ENCODE data around the gene PDE5A. TPM values are rescaled to one million over a fixed set of nuclear protein-coding genes. Genes with fewer than 3 reads are reported as not detected.

Gene PDE5A
- total RNA-seq, 3 donors from 2014 or later, result 0.52 to 0.86 (median 0.76) TPM

- H3K4me3 Mint-ChIP-seq, result no peak overlapping the region
- no peaks in the 10 kb centered on the region for H3K9me3 Mint-ChIP-seq
- H3K27me3 Mint-ChIP-seq (ENCODE audit: low read depth), result no peaks in the 10 kb centered on the region
- H3K4me1 Mint-ChIP-seq (ENCODE audit: low read depth), result no peaks in the 10 kb centered on the region
- no peak for DNase-seq
- peaks cover 24% of the 10 kb centered on the region for H3K36me3 Mint-ChIP-seq (ENCODE audit: insufficient read depth)
- ATAC-seq, result no peak
Observed at GRCh38 chr4:119508281-119508680, 120.3 kb downstream of the PDE5A start.

DNA sequence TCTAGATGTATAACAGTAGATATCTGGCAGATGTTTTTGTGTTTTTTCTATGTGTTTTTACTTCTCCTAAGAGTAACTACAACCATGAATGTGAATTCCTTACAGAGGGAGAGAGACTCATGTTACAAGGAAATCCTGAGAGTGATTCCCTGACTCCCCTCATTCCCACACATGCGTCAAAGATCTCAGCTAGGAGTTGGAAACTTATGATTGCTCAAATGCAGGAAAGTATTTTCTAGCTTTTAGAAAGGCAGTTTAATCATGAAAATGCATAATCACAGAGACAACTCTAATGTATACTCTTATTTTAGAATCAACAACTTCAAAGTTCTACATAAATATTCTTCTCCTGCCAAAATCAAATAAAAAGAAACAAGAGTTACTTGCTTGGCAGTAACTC, 121.8 kb downstream of the PDE5A start:
- Mint-ChIP-seq H3K36me3 (ENCODE audit: insufficient read depth) (peaks cover 18% of the 10 kb centered on the region), H3K4me3 (no peak overlapping the region), H3K4me1 (ENCODE audit: low read depth) (no peaks in the 10 kb centered on the region), H3K27me3 (ENCODE audit: low read depth) (no peaks in the 10 kb centered on the region), H3K9me3 (no peaks in the 10 kb centered on the region)
- ATAC-seq (no peak), DNase-seq (no peak)

DNA sequence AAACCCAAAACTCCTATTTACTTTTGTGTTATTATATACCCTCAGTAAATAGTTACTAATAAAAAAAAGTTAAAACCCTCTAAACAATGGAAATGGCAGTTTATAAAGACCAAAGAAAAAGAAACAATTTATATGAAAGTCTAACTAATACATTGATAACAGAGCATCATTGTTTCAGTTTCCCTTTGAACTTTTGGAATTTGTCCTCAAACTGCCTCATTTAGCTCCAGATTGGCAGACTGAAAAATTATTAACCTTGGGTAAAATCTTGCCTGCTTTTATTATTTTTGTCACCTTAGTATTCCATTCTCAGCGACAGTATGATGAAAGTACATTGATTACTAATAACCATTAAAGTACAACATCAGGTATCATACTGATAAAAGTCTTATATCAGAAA, 124.0 kb downstream of the PDE5A start:
- Mint-ChIP-seq H3K4me3 (no peak overlapping the region), H3K4me1 (ENCODE audit: low read depth) (no peaks in the 10 kb centered on the region), H3K36me3 (ENCODE audit: insufficient read depth) (peaks cover 22% of the 10 kb centered on the region), H3K27me3 (ENCODE audit: low read depth) (no peaks in the 10 kb centered on the region), H3K9me3 (no peaks in the 10 kb centered on the region)
- no peak for ATAC-seq
- no peak for DNase-seq

DNA sequence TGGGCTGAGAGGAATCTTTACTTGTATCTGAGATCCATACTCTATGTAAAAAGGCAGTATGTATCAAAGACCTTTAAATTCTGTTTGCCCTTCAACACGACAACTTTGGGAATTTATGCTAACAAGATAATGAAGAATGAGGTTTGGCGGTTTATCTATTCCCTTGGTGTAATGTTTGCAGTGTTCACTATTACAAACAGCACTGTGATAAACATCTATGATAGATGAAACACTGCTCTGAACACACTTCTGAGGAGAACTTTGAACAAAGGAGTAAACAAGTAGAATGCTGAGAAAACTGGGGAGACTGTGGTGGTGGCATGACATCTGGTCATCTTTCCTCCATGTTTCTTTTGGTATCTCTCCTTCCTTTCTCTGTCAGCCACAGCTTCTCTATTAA, 126.9 kb downstream of the PDE5A start:
- ATAC-seq, result no peak
- no peak overlapping the region for H3K4me3 Mint-ChIP-seq
- no peaks in the 10 kb centered on the region for H3K4me1 Mint-ChIP-seq (ENCODE audit: low read depth)
- peaks cover 29% of the 10 kb centered on the region for H3K36me3 Mint-ChIP-seq (ENCODE audit: insufficient read depth)
- DNase-seq, result no peak
- H3K9me3 Mint-ChIP-seq, result no peaks in the 10 kb centered on the region
- H3K27me3 Mint-ChIP-seq (ENCODE audit: low read depth), result no peaks in the 10 kb centered on the region

DNA sequence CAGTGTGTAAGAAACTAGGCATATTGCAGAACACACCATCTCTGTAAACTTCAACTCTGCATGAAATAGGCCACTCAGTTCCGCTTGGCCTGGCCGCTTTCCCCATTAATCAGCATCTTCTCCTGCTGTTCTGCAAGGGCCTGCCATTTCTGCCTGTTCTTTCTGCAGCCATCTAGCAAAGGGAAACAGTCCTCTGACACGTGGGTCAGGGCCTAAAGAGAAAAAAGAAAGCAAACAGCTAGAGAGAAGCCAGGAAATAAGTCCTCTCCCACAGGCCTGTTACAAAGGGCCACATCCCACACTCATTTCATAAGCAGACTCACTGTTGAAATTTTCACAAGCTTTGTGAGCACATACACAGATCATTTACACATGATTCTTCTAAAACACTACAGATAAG, 130.1 kb downstream of the PDE5A start:
- peaks cover 32% of the 10 kb centered on the region for H3K36me3 Mint-ChIP-seq (ENCODE audit: insufficient read depth)
- no peak for ATAC-seq

GRCh38 chr4:119493886-119494285, 134.7 kb downstream of the PDE5A start:
- Mint-ChIP-seq H3K27me3 (ENCODE audit: low read depth) (no peaks in the 10 kb centered on the region), H3K36me3 (ENCODE audit: insufficient read depth) (peaks cover 20% of the 10 kb centered on the region), H3K9me3 (no peaks in the 10 kb centered on the region), H3K4me1 (ENCODE audit: low read depth) (no peaks in the 10 kb centered on the region), H3K4me3 (no peak overlapping the region)
- DNase-seq, result no peak
- no peak for ATAC-seq

More for the DNA sequence above, 130.1 kb downstream of the PDE5A start:
- no peaks in the 10 kb centered on the region for H3K4me1 Mint-ChIP-seq (ENCODE audit: low read depth)
- H3K4me3 Mint-ChIP-seq, result no peak overlapping the region
- H3K9me3 Mint-ChIP-seq, result no peaks in the 10 kb centered on the region
- H3K27me3 Mint-ChIP-seq (ENCODE audit: low read depth), result no peaks in the 10 kb centered on the region
- no peak for DNase-seq

- ATAC-seq (no peak), DNase-seq (no peak)
- H3K4me1 Mint-ChIP-seq (ENCODE audit: low read depth), result no peaks in the 10 kb centered on the region
- H3K27me3 Mint-ChIP-seq (ENCODE audit: low read depth), result no peaks in the 10 kb centered on the region
- H3K4me3 Mint-ChIP-seq, result no peak overlapping the region
- H3K36me3 Mint-ChIP-seq (ENCODE audit: insufficient read depth), result peaks cover 17% of the 10 kb centered on the region
- H3K9me3 Mint-ChIP-seq, result no peaks in the 10 kb centered on the region
Observed at GRCh38 chr4:119493419-119493818, 135.2 kb downstream of the PDE5A start.

DNA sequence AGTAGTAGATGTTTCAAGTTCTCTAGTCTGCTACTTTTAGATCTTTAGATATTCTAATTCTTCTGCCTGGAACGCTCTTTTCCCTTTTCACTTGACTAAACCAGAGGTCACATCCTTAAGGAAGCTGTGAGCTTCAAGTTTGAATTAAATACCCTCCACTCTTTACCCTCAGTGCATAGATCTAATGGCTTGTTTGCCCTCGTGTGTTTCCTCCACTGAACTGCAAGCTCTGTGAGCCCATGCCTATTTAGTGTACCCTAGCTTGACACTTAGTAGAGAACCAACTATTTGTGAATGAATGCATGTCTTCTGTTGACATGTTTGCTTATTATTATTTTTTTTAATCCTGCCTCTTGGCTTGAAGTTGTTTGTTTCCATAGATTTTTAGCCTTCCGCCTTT, 138.3 kb downstream of the PDE5A start:
- no peak overlapping the region for H3K4me3 Mint-ChIP-seq
- no peaks in the 10 kb centered on the region for H3K27me3 Mint-ChIP-seq (ENCODE audit: low read depth)
- H3K36me3 Mint-ChIP-seq (ENCODE audit: insufficient read depth), result peaks cover 9% of the 10 kb centered on the region
- H3K9me3 Mint-ChIP-seq, result peaks cover 4% of the 10 kb centered on the region
- ATAC-seq (no peak), DNase-seq (no peak)
- H3K4me1 Mint-ChIP-seq (ENCODE audit: low read depth), result no peaks in the 10 kb centered on the region

DNA sequence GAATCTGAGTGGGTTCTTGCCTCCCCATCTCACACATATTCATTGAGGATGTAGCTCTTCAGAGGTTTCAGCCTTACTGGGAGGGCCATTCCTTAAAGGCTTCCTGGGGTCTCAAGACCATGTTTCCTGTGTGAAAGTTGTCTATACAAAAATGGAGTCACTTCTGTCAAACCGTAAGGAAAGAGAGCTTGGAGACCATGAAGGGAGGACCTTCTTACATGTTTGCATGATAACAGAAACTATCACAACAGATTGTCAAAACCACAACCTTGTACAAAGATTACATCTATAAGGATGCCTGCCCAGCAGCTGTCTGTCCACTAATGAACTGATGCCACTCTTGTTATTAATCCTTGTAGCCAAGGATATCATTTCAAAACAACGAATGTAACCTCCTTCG, 139.3 kb downstream of the PDE5A start:
- Mint-ChIP-seq H3K4me3 (no peak overlapping the region), H3K36me3 (ENCODE audit: insufficient read depth) (peaks cover 10% of the 10 kb centered on the region), H3K4me1 (ENCODE audit: low read depth) (no peaks in the 10 kb centered on the region), H3K9me3 (peaks cover 12% of the 10 kb centered on the region), H3K27me3 (ENCODE audit: low read depth) (no peaks in the 10 kb centered on the region)
- no peak for ATAC-seq
- no peak for DNase-seq

- H3K4me3 Mint-ChIP-seq, result no peak overlapping the region
- peaks cover 24% of the 10 kb centered on the region for H3K9me3 Mint-ChIP-seq
- no peak for DNase-seq
- H3K36me3 Mint-ChIP-seq (ENCODE audit: insufficient read depth), result peaks cover 45% of the 10 kb centered on the region
- no peaks in the 10 kb centered on the region for H3K27me3 Mint-ChIP-seq (ENCODE audit: low read depth)
- no peak for ATAC-seq
- no peaks in the 10 kb centered on the region for H3K4me1 Mint-ChIP-seq (ENCODE audit: low read depth)
Observed at GRCh38 chr4:119480331-119480730, 148.3 kb downstream of the PDE5A start.

DNA sequence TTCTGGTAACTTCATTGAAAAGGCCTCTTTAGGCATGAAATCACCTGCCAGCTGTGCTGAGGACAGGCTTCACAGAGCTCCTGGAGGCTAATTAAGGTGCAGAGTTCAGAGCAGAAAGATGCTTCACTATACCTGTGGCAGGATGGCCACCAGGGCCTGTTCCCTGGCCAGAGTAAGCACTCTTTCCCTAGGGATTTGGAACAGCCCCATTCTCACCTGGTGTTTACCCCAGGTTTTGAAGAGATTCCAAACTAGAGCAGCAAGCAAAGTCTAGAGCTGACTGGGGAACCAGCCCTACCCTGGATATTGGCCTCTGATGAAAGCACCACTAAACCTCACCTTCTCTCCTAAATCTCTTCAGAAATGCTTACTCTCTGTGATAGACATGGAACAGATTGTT, 148.8 kb downstream of the PDE5A start:
- Mint-ChIP-seq H3K36me3 (ENCODE audit: insufficient read depth) (peaks cover 45% of the 10 kb centered on the region), H3K27me3 (ENCODE audit: low read depth) (no peaks in the 10 kb centered on the region), H3K4me1 (ENCODE audit: low read depth) (no peaks in the 10 kb centered on the region), H3K9me3 (peaks cover 22% of the 10 kb centered on the region), H3K4me3 (no peak overlapping the region)
- DNase-seq (no peak), ATAC-seq (no peak)

DNA sequence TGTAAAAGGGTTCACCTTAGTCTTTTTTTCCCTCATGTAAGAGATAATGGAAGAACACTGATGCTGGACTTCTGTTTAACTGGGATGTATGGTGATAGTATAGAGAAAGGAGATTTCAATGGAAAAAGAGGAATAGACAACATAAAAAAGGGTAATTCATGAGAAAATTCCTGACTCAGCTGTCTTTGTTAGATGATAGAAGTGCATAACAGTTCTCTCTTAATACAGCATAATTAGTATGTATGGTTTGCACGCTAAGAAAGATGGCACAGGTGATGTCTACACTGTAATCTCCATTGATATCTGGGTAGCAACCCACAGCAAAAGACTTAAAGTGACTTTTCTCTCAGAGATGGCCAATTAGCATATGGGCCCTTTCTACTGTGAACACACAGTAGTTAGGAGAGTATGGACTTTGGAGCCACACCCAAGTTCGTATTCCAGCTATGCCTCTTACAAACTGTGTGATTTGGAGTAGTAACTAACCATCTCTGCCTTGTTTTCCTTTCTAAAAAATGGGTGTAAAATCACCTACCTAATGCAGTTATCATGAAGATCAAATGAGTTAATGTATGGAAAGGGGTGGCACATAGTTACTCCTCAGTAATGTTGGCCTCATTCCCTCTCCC, 149.3 kb downstream of the PDE5A start:
- no peak overlapping the region for H3K4me3 Mint-ChIP-seq
- no peak for ATAC-seq
- peaks cover 17% of the 10 kb centered on the region for H3K9me3 Mint-ChIP-seq
- H3K4me1 Mint-ChIP-seq (ENCODE audit: low read depth), result no peaks in the 10 kb centered on the region
- DNase-seq, result no peak
- no peaks in the 10 kb centered on the region for H3K27me3 Mint-ChIP-seq (ENCODE audit: low read depth)
- H3K36me3 Mint-ChIP-seq (ENCODE audit: insufficient read depth), result peaks cover 44% of the 10 kb centered on the region

GRCh38 chr4:119478446-119479179, 150.0 kb downstream of the PDE5A start:
- Mint-ChIP-seq H3K4me3 (no peak overlapping the region), H3K36me3 (ENCODE audit: insufficient read depth) (peaks cover 42% of the 10 kb centered on the region)

GRCh38 chr4:119477412-119478053, 151.1 kb downstream of the PDE5A start:
- Mint-ChIP-seq H3K9me3 (peaks cover 9% of the 10 kb centered on the region), H3K4me3 (no peak overlapping the region), H3K4me1 (ENCODE audit: low read depth) (no peaks in the 10 kb centered on the region), H3K27me3 (ENCODE audit: low read depth) (no peaks in the 10 kb centered on the region), H3K36me3 (ENCODE audit: insufficient read depth) (peaks cover 38% of the 10 kb centered on the region)
- DNase-seq (no peak), ATAC-seq (no peak)

More at GRCh38 chr4:119478446-119479179, 150.0 kb downstream of the PDE5A start:
- DNase-seq, result no peak
- no peaks in the 10 kb centered on the region for H3K27me3 Mint-ChIP-seq (ENCODE audit: low read depth)
- no peak for ATAC-seq
- no peaks in the 10 kb centered on the region for H3K4me1 Mint-ChIP-seq (ENCODE audit: low read depth)
- H3K9me3 Mint-ChIP-seq, result peaks cover 14% of the 10 kb centered on the region

DNA sequence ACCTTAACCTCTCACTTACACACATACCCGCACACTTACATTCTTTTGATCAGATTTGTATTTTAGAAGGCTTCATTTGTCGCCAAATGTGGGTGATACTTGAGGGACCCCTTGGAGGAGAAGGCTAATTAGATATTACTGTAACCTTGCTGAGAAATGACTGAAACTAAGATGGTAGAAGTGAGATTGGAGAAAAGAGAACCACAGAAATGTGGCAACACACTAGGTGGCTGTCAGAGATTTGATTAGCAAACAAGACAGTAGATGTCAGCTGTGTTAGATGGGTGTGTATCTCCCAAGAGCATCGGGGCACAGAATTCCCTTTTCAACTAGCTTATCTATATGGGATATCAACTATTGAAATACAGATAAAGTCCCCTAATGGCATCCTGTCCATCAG, 157.3 kb downstream of the PDE5A start:
- Mint-ChIP-seq H3K36me3 (ENCODE audit: insufficient read depth) (peaks cover 28% of the 10 kb centered on the region), H3K4me3 (no peak overlapping the region), H3K9me3 (no peaks in the 10 kb centered on the region), H3K4me1 (ENCODE audit: low read depth) (no peaks in the 10 kb centered on the region), H3K27me3 (ENCODE audit: low read depth) (no peaks in the 10 kb centered on the region)
- ATAC-seq (no peak), DNase-seq (no peak)
